GM19324 (cell line): Measurements from ENCODE around the gene TMEM256.
A peak's percentile ranks its signal among the peaks of the same experiment; 100 is the strongest.
"Not testable (repeated sequence)": the region's sequence is repeated elsewhere in the genome, so short reads cannot be mapped to it uniquely, and the experiment has no call there.

Experiments
- ATAC-seq: cut with Tn5 transposase; IDR thresholded peaks from one replicate; pipeline ENCODE4 v1.9.1; 2021; ENCODE audit warnings: mild to moderate bottlenecking, moderate library complexity; ENCODE audit not compliant: unreplicated experiment, low FRiP score

The TMEM256 gene

DNA sequence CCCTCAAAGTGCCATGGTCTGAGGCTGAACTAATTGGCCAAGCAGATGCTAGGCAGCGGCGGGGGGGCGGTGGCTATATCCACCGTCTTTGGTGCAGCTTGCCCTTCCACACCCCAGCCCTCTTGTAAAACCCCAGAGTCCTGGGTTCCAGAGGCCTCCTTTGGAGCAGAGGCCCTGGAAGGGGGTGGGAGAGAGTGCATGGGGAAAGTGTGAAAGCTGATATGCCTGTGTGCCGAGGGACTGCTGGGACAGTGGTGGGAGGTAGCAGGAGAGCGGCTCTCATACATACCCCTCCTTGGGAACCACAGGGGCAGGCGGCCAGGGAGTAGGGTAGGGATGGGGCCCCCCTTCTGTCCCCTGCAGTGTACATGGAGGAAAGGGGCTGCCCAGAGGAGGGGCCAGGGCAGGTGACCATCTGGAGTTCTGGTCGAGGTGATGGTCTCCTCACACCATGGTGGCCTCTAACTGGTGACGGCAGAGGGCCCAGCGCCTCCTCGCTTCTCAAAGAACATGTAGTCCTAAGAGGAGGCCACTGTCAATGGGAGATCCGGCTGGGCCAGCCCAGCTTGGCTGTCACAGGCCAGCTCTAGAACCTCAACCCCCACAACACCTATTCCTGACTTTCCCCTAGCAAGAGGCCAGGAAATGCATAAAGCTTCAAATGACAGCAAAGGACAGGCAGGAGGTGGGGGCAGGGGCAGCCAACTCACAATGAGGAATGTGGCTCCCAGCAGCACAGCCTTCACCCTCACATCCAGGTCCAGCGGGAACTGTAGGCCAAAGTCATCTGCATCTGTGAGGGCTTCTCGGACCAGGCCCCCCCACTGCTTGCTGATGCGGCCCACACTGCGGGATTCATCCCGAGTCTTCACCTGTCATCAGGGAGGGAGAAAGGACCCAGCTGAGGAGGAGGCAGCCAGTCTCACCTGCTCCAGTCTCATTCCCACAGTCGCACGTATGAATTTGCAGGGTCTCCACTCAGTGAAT is 13.7 kb downstream of the TMEM256 start:
- no peak for ATAC-seq

DNA sequence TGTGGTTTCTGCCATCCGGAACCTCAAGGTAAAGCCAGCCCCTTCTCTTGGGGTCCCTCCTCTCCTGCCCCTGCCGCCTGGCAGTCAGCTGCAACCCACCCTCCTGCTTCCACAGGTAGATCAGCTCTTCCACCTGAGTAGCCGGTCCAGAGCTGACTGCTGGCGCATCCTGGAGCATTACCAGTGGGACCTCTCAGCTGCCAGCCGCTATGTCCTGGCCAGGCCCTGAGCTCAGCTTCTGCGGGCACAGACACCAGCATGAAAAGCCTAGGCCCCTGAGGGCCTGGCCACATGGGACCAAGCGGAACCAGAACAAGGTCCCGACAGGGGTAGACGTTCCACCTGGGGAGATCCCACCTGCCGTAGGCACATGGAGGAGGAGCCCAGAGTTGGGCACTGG is 15.0 kb downstream of the TMEM256 start:
- ATAC-seq: no peak

DNA sequence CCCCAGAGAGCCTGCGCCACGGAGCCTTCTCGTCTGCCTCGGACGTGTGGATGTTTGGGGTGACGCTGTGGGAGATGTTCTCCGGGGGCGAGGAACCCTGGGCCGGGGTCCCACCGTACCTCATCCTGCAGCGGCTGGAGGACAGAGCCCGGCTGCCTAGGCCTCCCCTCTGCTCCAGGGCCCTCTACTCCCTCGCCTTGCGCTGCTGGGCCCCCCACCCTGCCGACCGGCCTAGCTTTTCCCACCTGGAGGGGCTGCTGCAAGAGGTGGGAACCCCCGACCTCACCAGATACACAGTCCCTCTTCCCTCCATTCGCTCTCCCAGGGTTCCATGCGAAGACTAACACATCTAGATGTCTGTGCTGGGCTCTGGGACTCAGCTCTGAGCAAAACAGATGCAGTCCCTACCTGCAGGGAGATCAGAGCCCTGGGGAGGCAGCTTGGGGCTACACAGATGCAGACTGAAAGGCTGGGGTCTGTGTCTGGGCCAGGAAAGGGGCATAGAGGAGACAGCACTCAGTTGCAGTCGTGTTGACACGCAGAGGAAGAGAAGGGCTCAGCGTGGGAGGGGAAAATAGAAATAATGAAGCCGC is 19.3 kb downstream of the TMEM256 start:
- no peak for ATAC-seq

DNA sequence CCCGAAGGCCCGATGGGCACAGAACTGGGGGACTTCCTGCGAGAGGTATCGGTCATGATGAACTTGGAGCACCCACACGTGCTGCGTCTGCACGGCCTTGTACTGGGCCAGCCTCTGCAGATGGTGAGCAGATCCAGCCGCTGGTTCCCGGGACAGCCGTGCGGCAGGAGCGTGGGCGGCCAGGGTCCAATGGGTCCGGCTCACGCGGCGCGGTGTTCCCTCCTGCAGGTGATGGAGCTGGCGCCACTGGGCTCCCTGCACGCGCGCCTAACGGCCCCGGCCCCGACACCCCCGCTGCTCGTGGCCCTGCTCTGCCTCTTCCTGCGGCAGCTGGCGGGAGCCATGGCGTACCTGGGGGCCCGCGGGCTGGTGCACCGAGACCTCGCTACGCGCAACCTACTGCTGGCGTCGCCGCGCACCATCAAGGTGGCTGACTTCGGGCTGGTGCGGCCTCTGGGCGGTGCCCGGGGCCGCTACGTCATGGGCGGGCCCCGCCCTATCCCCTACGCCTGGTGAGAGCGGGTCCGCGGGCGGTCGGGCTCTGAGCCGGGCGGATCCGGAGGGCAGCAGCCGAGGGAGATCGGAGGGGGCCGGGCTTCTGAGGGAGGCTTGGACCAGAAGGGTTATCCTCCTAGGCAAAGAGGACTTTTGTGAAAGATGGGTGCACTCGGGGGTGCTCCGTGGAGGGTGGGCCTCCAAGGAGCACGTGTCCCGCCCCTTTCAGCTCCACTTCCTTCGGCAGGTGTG is 20.0 kb downstream of the TMEM256 start:
- peak; percentile 62 for ATAC-seq

DNA sequence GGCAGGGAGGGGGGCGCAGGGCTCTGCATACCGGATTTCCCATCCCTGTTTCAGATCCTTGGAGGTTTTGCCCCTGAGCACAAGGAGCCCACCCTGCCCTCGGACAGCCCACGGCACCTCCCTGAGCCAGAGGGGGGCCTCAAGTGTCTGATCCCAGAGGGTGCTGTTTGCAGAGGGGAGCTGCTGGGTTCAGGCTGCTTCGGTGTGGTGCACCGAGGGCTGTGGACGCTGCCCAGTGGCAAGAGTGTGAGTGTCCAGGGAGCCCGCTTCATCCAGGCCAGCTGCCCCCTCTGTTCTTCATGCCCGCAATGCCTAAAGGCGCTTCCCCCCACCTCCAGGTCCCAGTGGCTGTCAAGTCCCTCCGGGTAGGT is 20.5 kb downstream of the TMEM256 start:
- no peak for ATAC-seq

DNA sequence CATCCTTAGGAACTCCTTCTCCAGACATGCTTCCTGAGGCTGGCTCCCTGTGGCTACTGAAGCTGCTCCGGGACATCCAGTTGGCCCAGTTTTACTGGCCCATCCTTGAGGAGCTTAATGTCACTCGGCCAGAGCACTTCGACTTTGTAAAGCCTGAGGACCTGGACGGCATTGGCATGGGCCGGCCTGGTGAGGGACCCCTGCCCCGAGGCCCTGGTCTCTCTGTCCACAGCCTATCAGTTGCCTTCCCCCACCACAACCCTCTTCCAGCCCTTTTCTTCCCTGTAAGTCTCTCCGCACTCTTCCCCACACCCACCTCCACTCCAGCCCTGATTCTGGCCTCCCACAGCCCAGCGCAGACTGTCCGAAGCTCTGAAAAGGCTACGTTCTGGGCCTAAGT is 21.0 kb downstream of the TMEM256 start:
- ATAC-seq: no peak

DNA sequence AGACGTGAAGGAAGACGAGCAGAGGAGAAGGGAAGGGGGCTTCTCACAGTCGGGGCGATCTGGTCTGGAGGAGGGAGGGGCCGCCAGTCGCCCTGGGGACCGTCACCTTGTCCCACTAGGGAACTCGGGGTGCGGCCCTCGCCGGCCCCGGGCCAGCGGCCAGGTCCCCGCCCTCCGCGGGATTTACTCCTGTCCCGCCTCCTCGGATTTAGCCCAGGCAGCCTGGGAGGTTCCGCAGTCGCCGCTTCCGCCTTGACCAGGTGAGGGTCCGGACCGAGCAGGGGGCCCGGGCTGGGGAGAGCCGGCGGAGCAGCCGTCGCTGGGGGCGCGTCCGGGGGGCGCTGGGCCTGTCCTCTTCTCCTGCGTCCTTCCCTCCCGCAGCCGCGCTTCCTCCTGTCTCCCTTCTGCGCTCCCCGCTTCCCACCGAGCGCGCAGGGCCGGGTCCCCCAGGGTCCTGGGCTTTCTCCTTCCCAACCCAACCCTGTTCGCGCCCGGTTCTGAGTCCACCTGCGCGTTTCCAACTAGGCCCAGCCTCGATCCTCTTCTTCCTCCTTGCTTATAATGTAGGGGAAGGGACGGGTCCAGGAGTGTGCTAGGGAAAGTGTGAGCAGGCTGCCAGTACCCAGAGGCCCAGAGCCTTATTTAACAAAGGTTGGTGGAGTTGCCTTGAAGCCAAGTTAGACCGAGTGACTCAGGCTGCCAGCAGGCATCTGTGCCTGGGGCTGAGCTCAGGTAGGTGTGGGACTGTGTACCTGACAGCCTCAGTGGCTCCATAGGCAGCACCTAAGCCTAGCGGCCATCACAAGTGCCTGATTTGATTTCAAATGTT is 22.8 kb downstream of the TMEM256 start, which contains the start of gene TNK1:
Gene TNK1, plus strand, starts transcription at position 235 of the 829 bp plus-strand sequence. CDS start 1,838 bp downstream, outside the sequence.
- no peak for ATAC-seq

DNA sequence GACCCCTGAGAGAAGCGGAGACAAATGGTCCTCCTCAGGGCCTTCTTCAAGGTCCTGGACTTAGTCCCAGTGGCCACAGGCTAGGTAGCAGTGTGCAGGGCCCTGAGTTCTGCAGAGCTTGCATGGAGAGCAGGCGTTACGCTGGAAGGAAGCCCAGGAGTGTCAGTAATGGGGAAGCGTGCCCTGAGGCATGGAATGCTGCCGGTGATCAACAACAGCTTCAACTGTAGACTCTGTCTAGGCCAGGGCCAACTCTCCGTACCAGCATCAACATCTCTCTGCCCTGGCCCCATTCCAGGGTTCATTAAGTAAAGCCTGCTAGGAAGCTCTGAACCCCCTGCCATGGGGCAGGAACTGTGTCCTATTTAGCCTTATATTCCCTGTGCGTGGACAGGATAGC is 23.6 kb downstream of the TMEM256 start:
- ATAC-seq: no peak

DNA sequence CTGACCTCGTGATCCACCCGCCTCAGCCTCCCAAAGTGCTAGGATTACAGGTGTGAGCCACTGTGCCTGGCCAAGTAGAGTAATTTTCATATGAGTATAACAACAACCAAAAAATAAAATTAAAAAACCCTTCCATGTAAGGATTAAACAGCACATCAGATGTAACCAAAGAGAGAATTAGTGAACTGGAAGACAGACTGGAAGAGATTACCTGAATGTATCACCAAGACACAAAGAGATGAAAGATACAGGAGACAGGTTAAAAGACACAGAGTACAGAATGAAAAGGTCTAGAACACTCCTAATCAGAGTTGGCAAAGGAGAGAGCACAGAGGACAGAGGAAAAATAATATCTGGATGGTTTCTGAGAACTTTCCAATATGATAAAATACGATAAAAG is 24.8 kb downstream of the TMEM256 start:
- no peak for ATAC-seq

DNA sequence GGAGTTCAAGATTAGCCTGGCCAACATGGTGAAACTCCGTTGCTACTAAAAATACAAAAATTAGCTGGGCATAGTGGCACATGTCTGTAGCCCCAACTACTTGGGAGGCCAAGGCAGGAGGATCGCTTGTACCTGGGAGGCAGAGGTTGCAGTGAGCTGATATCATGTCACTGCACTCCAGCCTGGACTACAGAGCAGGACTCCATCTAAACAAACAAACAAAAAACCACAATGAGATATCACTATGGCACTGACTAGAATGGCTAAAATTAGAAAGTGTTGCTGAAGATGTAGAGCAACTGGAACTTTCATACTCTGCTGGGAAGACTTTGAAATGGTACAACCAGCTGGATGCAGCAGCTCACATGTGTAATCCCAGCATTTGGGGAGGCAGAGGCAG is 29.5 kb downstream of the TMEM256 start:
- ATAC-seq: no peak

DNA sequence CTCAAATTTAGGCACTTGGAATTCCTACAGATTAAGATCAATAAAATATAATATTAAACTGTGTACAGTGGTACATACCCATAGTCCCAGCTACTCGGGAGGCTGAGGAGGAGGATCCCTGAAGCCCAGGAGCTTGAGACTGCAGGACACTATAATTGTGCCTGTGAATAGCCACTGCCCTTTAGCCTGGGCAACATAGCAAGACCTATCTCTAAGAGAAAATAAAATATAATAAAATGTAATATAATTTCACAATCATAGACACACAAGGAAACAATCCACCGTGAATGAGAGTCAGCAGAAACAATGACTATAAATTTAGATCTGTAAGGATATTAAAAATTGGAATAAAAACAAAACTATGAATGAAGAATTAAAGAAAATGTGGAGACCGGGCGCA is 33.0 kb downstream of the TMEM256 start:
- no peak for ATAC-seq

DNA sequence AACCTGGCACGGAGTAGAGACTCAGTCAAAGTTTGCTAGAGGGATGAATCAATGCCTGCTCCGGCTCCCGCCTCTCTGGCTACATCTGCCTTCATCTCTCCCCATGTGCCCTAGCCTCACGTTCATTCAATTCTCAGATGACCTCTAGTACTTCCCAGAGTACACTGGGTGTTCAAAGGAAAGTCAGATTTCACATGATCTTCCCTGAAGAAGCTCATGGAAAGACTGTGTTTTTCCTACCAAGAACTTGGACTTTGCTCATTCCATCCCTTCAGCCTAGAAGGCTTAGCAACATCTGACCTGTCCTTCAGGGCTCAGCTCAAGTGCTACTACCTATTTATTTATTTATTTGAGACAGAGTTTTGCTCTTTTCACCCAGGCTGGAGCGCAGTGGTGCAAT is 34.1 kb downstream of the TMEM256 start:
- ATAC-seq: no peak

DNA sequence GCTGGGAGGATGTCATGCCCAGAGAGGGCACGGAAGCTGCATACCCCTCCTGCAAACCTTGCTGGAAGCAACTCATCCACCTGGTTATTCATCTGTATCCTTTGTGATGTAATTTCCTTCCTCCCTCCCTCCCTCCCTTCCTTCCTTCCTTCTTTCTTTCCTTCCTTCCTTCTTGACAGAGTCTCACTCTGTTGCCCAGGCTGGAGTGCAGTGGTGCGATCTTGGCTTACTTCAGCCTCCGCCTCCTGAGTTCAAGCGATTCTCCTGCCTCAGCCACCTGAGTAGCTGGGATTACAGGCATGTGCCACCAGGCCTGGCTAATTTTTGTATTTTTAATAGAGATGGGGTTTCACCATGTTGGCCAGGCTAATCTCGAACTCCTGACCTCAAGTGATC is 35.3 kb downstream of the TMEM256 start:
- not testable (repeated sequence) for ATAC-seq

DNA sequence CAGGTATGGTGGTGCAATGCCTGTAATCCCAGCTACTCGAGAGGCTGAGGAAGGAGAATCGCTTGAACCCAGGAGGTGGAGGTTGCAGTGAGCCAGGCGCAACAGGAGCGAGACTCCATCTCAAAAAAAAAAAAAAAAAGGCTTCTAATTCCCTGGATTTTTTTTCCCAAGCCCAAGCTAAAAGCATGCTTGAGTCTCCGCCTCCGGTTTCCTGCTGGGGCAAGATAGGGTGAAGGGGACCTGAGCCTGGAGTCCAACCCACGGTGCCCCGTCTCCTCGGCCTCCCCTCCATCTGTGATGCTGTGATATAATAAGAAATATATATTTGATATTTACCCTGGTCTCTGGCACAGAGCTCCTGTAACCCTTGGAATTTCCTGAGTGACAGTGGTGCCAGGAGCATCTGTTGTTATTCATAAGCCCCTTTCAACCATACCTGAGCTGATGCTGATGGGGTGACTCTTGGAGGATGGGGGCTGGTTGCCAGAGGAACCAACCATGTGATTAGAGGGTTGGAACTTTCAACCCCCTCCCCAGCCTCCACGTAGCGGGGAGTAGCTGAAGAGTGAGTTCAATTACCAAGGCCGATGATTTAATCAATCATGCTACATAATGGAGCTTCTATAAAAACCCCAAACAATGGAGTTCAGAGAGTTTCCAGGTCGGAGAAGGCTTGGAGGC is 35.8 kb downstream of the TMEM256 start:
- no peak for ATAC-seq

DNA sequence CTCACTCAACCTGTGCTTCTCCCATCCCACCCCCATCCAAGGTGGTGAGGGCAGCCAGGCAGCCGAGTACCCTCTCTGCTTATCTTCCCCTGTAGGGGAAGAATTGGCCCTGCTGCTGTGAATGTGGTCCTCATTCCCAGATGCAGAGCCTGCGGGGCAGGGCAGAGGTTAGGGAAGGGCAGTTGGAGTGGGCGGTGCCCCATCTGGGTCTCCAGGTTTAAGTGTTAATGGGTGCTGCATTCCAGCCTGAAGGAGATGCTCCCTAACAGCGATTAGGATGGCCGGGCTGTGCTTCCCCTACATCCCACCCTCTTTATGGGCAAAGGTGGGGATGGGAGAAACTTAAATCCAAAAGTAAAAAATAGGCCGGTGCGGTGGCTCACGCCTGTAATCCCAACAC is 36.8 kb downstream of the TMEM256 start:
- no peak for ATAC-seq

DNA sequence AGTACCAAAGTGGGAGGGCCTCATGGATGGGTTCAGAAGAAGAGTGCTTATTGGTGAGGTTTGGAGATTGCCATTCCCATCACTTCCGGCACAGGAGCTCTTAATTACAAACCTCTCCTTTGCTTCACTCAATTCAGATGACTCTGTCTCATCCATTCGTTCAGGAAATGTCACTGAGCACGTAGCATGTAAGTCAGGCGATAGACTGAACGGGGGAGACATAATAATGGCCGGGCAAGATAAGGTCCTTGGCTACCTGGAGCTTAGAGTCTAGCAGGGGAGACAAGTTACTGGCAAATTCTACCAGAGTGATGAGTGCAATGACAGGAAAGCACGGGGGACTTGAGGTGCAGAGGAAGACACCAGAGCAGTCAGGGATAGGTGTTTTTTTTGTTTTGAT is 37.9 kb downstream of the TMEM256 start:
- not testable (repeated sequence) for ATAC-seq

DNA sequence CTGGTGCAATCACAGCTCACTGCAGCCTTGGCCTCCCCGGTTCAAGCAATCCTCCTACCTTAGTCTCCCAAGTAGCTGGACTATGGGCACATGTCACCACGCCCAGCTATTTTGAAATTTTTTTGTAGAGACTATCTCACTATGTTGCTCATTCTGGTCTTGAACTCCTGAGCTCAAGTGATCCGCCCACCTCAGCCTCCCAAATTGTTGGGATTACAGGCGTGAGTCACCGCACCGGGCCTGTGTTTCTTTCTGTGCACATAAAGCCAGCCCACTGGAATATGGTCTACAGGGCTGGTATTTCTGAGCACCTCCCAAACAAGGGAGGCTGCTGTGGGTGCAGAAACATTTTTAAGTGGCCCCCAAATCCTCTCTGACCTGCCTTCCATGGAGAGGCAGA is 40.6 kb downstream of the TMEM256 start:
- ATAC-seq: no peak

DNA sequence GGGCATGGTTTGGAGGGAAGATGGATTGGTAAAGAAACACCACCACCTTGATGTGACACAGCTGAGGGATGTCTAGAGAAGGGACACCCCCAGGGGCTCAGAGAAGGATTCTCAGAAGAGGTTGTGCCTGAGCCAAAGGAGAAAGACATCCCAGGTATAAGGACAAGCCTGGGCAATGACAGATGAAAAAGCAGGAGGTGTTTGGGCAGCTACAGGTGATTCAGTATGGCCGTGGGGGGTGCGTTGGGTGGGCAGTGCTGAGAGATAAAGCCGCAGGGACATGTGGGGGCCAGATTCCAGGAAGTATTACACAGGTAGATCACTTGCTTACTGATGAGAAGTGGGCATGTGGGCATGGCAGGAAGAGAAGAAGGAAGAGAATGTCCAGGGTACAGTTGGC is 42.0 kb downstream of the TMEM256 start:
- ATAC-seq: no peak

DNA sequence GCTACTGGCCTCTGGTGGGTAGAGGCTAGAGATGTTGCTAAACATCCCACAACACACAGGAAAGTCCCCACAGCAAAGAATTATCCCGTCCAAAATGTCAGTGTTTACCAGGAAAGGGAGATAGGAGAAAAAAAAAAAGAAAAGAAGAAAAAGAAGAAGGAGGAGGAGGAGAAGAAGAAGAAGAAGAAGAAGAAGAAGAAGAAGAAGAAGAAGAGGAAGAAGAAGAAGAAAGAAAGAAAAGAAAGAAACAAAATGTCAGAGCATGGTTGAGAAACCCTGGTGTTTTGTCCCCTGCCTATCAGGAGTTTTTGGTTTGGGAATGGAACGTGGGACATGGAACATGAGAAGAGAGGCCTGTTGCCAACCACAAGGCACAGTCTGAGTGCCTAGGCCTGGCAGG is 46.5 kb downstream of the TMEM256 start:
- no peak for ATAC-seq

DNA sequence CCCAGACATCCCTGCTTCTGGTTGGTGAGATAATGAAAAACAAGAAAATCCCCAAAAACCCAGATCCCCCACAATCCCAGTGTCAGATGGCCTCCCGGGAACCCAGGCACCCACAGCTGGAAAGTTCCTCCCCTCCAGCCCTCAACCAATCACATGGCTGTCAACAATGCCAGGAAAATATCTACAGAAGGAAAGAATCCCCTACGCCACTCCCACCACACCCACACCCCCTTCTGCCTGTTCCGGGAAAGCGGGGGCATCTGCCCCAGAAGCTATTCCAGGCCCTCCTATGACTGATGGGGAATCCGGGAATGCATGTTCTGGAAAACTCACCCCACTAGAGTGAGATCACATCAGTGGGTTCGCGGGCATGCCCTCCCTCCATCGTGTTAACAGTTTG is 47.1 kb downstream of the TMEM256 start:
- ATAC-seq: no peak
